ENCODE measurements around the gene SORCS1. TPM values are rescaled to one million over a fixed set of nuclear protein-coding genes. Genes with fewer than 3 reads are reported as not detected.
A peak's percentile ranks its signal among the peaks of the same experiment; 100 is the strongest.

SORCS1 gene
- total and polyA plus RNA-seq, 12 donors: 0.30 to 5.5 (median 1.3) TPM

DNA sequence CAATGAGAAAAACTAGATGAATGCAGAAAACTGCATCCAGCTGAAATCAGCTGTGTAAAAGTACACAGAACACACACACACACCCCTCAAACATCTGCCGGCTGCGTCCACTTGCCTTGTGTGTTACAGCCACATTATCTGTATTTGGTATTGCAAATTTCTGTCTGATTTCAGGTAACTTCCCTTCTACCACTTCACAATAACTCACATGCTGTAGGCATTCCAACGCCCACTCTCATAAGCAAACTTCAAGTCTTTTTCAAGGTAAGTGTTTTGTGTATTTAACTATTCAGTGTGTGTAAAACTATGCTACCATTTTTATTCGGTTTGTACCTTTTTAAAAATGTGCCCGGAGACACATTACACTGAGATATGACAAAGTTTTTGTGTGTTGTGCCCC is 594.2 kb downstream of the SORCS1 start:
- H3K27ac ChIP-seq: no peak overlapping the region
- H3K36me3 ChIP-seq: no peaks in the 10 kb centered on the region
- intact Hi-C loops (cut with DNase I): loop anchor here in 1 of 10 donors (10.0 kb wide), 1 partner anchor 615 kb away; no protein-coding TSS in a partner anchor
- 84 to 89% methylated on average over 5 of the region's 5 CpGs for WGBS, 2 donors
- no peak overlapping the region for H3K4me3 ChIP-seq
- ATAC-seq: no peak
- no peaks in the 10 kb centered on the region for H3K27me3 ChIP-seq
- peaks cover 0 to 6% (median 0%) of the 10 kb centered on the region in 9 donors for H3K4me1 ChIP-seq
- TF ChIP-seq CTCF (IDR thresholded peaks at IDR 0.05): no peak
- H3K9me3 ChIP-seq: no peaks in the 10 kb centered on the region
- no peak for DNase-seq

DNA sequence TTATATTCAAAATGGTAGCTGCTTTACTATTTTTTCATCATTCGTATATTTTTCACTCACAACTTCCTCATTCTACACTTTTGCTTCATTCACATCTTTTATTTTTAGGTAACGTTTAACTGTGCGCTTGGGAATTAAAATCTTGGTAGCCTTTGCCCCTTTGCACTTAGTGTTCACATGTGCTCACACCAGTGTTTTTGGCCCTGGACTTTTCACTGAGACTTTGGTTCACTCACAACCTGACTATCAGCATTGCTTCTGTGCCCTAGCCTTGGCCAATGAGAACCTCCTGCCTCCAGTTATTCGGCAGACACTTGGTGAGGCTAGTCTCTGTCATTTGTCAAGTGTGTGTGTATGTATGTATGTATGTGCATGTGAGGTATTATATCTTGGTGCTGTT is 596.9 kb downstream of the SORCS1 start:
- DNase-seq (no peak), ATAC-seq (no peak)
- intact Hi-C loops (cut with DNase I): loop anchor here in 1 of 10 donors (10.0 kb wide), 1 partner anchor 163 kb away; no protein-coding TSS in a partner anchor
- no peak for TF ChIP-seq CTCF (IDR thresholded peaks at IDR 0.05)
- H3K4me3 ChIP-seq: no peak overlapping the region
- peaks cover 0 to 6% (median 0%) of the 10 kb centered on the region in 9 donors for H3K4me1 ChIP-seq
- no peaks in the 10 kb centered on the region for H3K27me3 ChIP-seq
- H3K9me3 ChIP-seq: no peaks in the 10 kb centered on the region
- 89 to 93% methylated on average over 4 of the region's 4 CpGs for WGBS, 2 donors
- H3K36me3 ChIP-seq: no peaks in the 10 kb centered on the region
- H3K27ac ChIP-seq: no peak overlapping the region

DNA sequence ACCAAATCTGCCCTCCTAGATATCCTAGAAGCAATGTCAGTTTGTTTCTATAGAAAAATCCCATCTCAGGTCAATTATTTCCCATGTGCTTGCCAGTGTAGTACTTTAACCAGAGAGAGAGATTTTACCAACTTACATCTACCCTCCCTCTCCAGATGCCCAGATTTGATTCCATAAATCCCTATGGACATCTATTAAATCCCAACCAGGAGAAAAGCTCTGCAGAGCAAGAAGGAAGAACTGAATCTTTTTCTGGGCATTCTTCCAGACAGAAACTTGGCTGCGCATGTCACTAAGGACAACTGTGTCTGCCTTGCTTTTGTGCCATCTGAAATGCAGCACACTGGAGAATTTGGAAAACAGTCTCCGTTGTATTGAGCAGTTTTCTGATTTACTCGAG is 597.6 kb downstream of the SORCS1 start:
- intact Hi-C loops (cut with DNase I): loop anchor here in 1 of 10 donors (10.0 kb wide), 1 partner anchor 162 kb away; no protein-coding TSS in a partner anchor
- 10 to 20% methylated on average over 3 of the region's 3 CpGs for WGBS, 2 donors

DNA sequence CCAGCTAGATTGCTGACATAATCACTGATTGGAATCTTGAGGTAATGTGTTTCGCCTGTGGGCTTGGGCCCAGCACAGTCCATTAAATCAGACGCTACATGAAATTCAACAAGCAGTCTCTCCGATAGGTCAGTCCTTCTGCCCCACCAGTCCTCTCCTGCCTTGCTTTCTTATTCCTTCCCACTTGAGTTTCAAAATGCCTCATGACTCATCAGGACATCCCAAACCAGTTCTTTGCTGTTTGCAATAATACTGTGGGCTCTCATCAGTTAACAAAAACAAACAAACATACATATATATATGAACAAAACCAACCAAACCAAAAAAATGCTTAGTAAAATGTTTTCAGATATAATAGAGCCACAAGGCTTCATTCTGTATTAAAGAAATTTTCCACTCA is 599.0 kb downstream of the SORCS1 start:
- ATAC-seq: no peak
- Histone ChIP-seq H3K4me1 (peaks cover 0 to 6% (median 0%) of the 10 kb centered on the region in 9 donors), H3K36me3 (no peaks in the 10 kb centered on the region), H3K9me3 (no peaks in the 10 kb centered on the region), H3K4me3 (no peak overlapping the region), H3K27me3 (no peaks in the 10 kb centered on the region), H3K27ac (no peak overlapping the region)
- no peak for TF ChIP-seq CTCF (IDR thresholded peaks at IDR 0.05)
- 91 to 93% methylated on average over 3 of the region's 3 CpGs for WGBS, 2 donors
- DNase-seq: no peak
- intact Hi-C loops (cut with DNase I): loop anchor here in 1 of 10 donors (10.0 kb wide), 1 partner anchor 161 kb away; no protein-coding TSS in a partner anchor

More for the DNA sequence above, 597.6 kb downstream of the SORCS1 start:
- no peak for TF ChIP-seq CTCF (IDR thresholded peaks at IDR 0.05)
- Histone ChIP-seq H3K9me3 (no peaks in the 10 kb centered on the region), H3K27ac (no peak overlapping the region), H3K27me3 (no peaks in the 10 kb centered on the region), H3K4me3 (no peak overlapping the region), H3K4me1 (peaks cover 0 to 6% (median 0%) of the 10 kb centered on the region in 9 donors), H3K36me3 (no peaks in the 10 kb centered on the region)
- DNase-seq: peak in 1 of 2 donors; percentile 9
- peak in 4 of 8 donors; percentile 56 to 68 (median 58) for ATAC-seq
